ENCODE measurements around the gene PLBD1.

DNA sequence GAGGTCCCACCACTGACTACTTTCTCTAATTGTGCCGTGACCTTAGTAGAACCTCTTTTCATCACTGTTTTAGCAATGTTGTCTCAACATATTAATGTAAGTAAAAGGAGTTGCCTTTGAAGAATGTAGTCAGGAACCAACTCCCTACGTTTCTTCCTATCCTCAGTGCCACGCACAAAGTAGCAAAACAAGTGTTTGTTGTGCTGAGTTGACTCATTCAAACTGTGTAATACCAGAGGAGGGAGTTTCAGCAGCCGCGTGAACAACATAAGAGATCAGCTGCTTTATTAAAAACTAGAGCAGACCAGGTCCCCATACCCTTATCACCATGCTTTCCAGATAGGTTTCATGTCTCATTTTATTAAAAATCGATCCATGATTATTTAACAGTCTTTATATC, 19.1 kb downstream of the PLBD1 start:
- no peak for TF ChIP-seq POLR2A (IDR thresholded peaks at IDR 0.05)
- no peak for TF ChIP-seq CTCF (IDR thresholded peaks at IDR 0.05)
